Neural cell (in vitro differentiated cells): ENCODE data around the gene CEP97. TPM values are rescaled to one million over a fixed set of nuclear protein-coding genes. Genes with fewer than 3 reads are reported as not detected.

ENCODE experiments used
- H2AFZ ChIP-seq: fragments of 200-600, 300-800 bp; sonication (generic), shearing (Covaris generic); 2 replicates; pipeline ENCODE4 v1.6.0; 2014; ENCODE audit warnings: low read depth, mild to moderate bottlenecking, antibody characterized with exemption, low read length, moderate library complexity
- H3F3A ChIP-seq: fragments of 200-600 bp; shearing (Covaris generic); 2 replicates; pipeline ENCODE4 v1.6.1; 2016; ENCODE audit warnings: mild to moderate bottlenecking, moderate library complexity, mixed read lengths, antibody characterized with exemption, low read length; ENCODE audit not compliant: insufficient read depth, poor library complexity, severe bottlenecking
- H3K27ac ChIP-seq: fragments of 200-600, 300-800 bp; sonication (generic), shearing (Covaris generic); 2 replicates; pipeline ENCODE4 v1.5.1; 2014; ENCODE audit warnings: mild to moderate bottlenecking, low read length, moderate library complexity
- H3K27me3 ChIP-seq: fragments of 300-800, 200-600 bp; sonication (generic), shearing (Covaris generic); 2 replicates; pipeline ENCODE4 v1.6.0; 2014; ENCODE audit warnings: mild to moderate bottlenecking, low read depth, low read length, moderate library complexity; ENCODE audit not compliant: insufficient read depth
- H3K36me3 ChIP-seq: fragments of 300-800, 200-600 bp; sonication (generic), shearing (Covaris generic); 2 replicates; pipeline ENCODE4 v1.5.1; 2014; ENCODE audit warnings: mild to moderate bottlenecking, antibody characterized with exemption, low read length, moderate library complexity; ENCODE audit not compliant: insufficient read depth
- H3K4me2 ChIP-seq: fragments of 300-800, 200-600 bp; sonication (generic), shearing (Covaris generic); 2 replicates; pipeline ENCODE4 v1.6.0; 2014; ENCODE audit warnings: mild to moderate bottlenecking, low read length
- H3K4me3 ChIP-seq: fragments of 300-800, 200-600 bp; sonication (generic), shearing (Covaris generic); 2 replicates; pipeline ENCODE4 v1.5.1; 2014; ENCODE audit warnings: mild to moderate bottlenecking, low read length, moderate library complexity
- H3K79me2 ChIP-seq: fragments of 200-600 bp; shearing (Covaris generic); replicated peaks from 2 replicates; pipeline ENCODE4 v1.6.0; 2014; ENCODE audit warnings: mild to moderate bottlenecking, low read length, moderate library complexity; ENCODE audit not compliant: insufficient read depth
- H3K9ac ChIP-seq: fragments of 300-800, 200-600 bp; sonication (generic), shearing (Covaris generic); 2 replicates; pipeline ENCODE4 v1.6.1; 2016; ENCODE audit warnings: mild to moderate bottlenecking, low read length, mixed read lengths
- H3K9me2 ChIP-seq: fragments of 200-600 bp; shearing (Covaris generic); 2 replicates; pipeline ENCODE4 v1.6.1; 2016; ENCODE audit warnings: mild to moderate bottlenecking, low read length, mixed read lengths; ENCODE audit not compliant: insufficient read depth
- H3K9me3 ChIP-seq: fragments of 200-600, 300-800 bp; sonication (generic), shearing (Covaris generic); 2 replicates; pipeline ENCODE4 v1.6.1; 2016; ENCODE audit warnings: mild to moderate bottlenecking, mixed run types, low read length, moderate library complexity, mixed read lengths
- H4K20me1 ChIP-seq: fragments of 200-600 bp; shearing (Covaris generic); 2 replicates; pipeline ENCODE4 v1.6.1; 2016; ENCODE audit warnings: mild to moderate bottlenecking, mixed run types; ENCODE audit not compliant: insufficient read depth
- CTCF ChIP-seq: fragments of 450-650 bp; IDR thresholded peaks from 2 replicates; pipeline ENCODE4 v1.5.1; 2014; ENCODE audit warnings: antibody characterized with exemption, mild to moderate bottlenecking, moderate library complexity; ENCODE audit not compliant: poor library complexity, severe bottlenecking
- EP300 ChIP-seq: fragments of 450-650 bp; conservative IDR thresholded peaks from 2 replicates; pipeline ENCODE4 v1.6.1; 2014; ENCODE audit warnings: antibody characterized with exemption, mild to moderate bottlenecking, moderate library complexity; ENCODE audit not compliant: poor library complexity, severe bottlenecking
- EZH2 ChIP-seq: fragments of 200-600, 300-800 bp; shearing (Covaris generic), sonication (generic); IDR thresholded peaks from 2 replicates; pipeline ENCODE4 v1.6.1; 2014; ENCODE audit warnings: antibody characterized with exemption, low read length, borderline replicate concordance, mild to moderate bottlenecking; ENCODE audit not compliant: insufficient read depth, poor library complexity, severe bottlenecking
- MXI1 ChIP-seq: fragments of 450-650 bp; conservative IDR thresholded peaks from 2 replicates; pipeline ENCODE4 v1.6.1; 2014; ENCODE audit warnings: antibody characterized with exemption, mild to moderate bottlenecking; ENCODE audit not compliant: poor library complexity, severe bottlenecking
- POLR2AphosphoS5 ChIP-seq: IDR thresholded peaks from 2 replicates; pipeline ENCODE4 v1.6.1; 2012
- RAD21 ChIP-seq: fragments of 450-650 bp; conservative IDR thresholded peaks from 2 replicates; pipeline ENCODE4 v1.6.1; 2014; ENCODE audit warnings: antibody characterized with exemption, mild to moderate bottlenecking, moderate library complexity
- REST ChIP-seq: IDR thresholded peaks from 2 replicates; pipeline ENCODE4 v1.6.1; 2012; ENCODE audit warnings: borderline replicate concordance
- SMC3 ChIP-seq: fragments of 450-650 bp; conservative IDR thresholded peaks from 2 replicates; pipeline ENCODE4 v1.6.1; 2014; ENCODE audit warnings: antibody characterized with exemption, mild to moderate bottlenecking, moderate library complexity; ENCODE audit not compliant: poor library complexity
- TAF1 ChIP-seq: IDR thresholded peaks from 2 replicates; pipeline ENCODE4 v1.6.1; 2012; ENCODE audit warnings: low read depth
- polyA plus RNA-seq: library from polyadenylated mRNA; depleted of rRNA; stranded (reverse); fragments of >200 nt; gene quantifications from 2 replicates; pipeline ENCODE4 v1.2.3, GENCODE V29; 2014

Gene CEP97
- polyA plus RNA-seq, 1 donor from 2014 or later = 52.9 TPM

GRCh38 chr3:101803173-101803782 is 78.9 kb downstream of the CEP97 start:
- no peaks in the 10 kb centered on the region for H3K79me2 ChIP-seq
- no peak overlapping the region for H3K4me2 ChIP-seq
- no peak overlapping the region for H3K9ac ChIP-seq
- TF ChIP-seq CTCF (peak; percentile 80), SMC3 (peak; percentile 82), REST (no peak), RAD21 (peak; percentile 74), POLR2AphosphoS5 (no peak), EP300 (no peak), MXI1 (no peak), EZH2 (no peak), TAF1 (no peak)
- H2AFZ ChIP-seq = no peak overlapping the region
- no peak overlapping the region for H3K27ac ChIP-seq
- H4K20me1 ChIP-seq = no peaks in the 10 kb centered on the region
- H3F3A ChIP-seq = no peaks in the 10 kb centered on the region
- H3K9me2 ChIP-seq = no peaks in the 10 kb centered on the region
- no peak overlapping the region for H3K4me3 ChIP-seq
- H3K27me3 ChIP-seq = no peaks in the 10 kb centered on the region
- no peaks in the 10 kb centered on the region for H3K9me3 ChIP-seq
- peaks cover 6% of the 10 kb centered on the region for H3K36me3 ChIP-seq

DNA sequence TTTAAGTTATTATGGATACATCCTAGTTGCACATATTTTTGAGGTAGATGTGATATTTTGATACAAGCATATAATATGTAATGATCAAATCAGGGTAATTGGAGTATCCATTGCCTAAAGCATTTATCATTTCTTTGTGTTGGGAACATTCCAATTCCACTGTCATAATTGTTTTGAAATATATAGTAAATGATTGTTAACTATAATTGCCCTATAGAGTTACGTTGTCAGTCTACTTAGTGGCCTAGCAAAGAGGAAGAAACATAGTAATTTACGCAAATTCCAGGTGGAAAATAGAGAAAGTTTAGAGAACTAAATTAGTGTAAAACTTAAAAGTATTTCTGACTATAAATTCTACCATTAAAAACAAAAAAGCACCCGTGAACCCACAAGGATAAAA is 79.5 kb downstream of the CEP97 start:
- H3K4me2 ChIP-seq = no peak overlapping the region
- H3K9ac ChIP-seq = no peak overlapping the region
- no peak overlapping the region for H3K4me3 ChIP-seq
- H4K20me1 ChIP-seq = no peaks in the 10 kb centered on the region
- peaks cover 6% of the 10 kb centered on the region for H3K36me3 ChIP-seq
- no peak overlapping the region for H3K27ac ChIP-seq
- no peaks in the 10 kb centered on the region for H3K9me2 ChIP-seq
- no peaks in the 10 kb centered on the region for H3K27me3 ChIP-seq
- no peaks in the 10 kb centered on the region for H3F3A ChIP-seq
- no peak overlapping the region for H2AFZ ChIP-seq
- TF ChIP-seq RAD21 = no peak
- TF ChIP-seq REST = no peak
- no peak for TF ChIP-seq TAF1
- TF ChIP-seq POLR2AphosphoS5 = no peak
- no peak for TF ChIP-seq EP300
- no peak for TF ChIP-seq EZH2
- no peak for TF ChIP-seq CTCF
- TF ChIP-seq SMC3 = no peak
- no peak for TF ChIP-seq MXI1
- no peaks in the 10 kb centered on the region for H3K79me2 ChIP-seq
- H3K9me3 ChIP-seq = no peaks in the 10 kb centered on the region
